CD4-positive, alpha-beta T cell treated with Interleukin-1 beta for 1 hour (primary cell): ENCODE results near the gene PROCR.
"Not testable (repeated sequence)": the region's sequence is repeated elsewhere in the genome, so short reads cannot be mapped to it uniquely, and the experiment has no call there.

Experiments used
- DNase-seq, 2 donors: peaks; one replicate each; pipeline ENCODE4 v3.0.0-alpha.2; 2020 to 2022

The PROCR gene

GRCh38 chr20:35193031-35193791 lies 21.3 kb downstream of the PROCR start:
- not testable (repeated sequence) for DNase-seq

- DNase-seq: no peak
These were observed 24.4 kb downstream of the PROCR start for GRCh38 chr20:35196313-35196712.

GRCh38 chr20:35199740-35200139 lies 27.9 kb downstream of the PROCR start:
- no peak for DNase-seq

- no peak for DNase-seq
These were observed 28.4 kb downstream of the PROCR start for GRCh38 chr20:35200267-35200666.

- DNase-seq: not testable (repeated sequence)
These were observed 29.6 kb downstream of the PROCR start for GRCh38 chr20:35201467-35201866.

GRCh38 chr20:35206802-35207201 lies 34.9 kb downstream of the PROCR start:
- no peak for DNase-seq

- peak; percentile 73 to 82 for DNase-seq
These were observed 36.2 kb downstream of the PROCR start for GRCh38 chr20:35207950-35208611.

- DNase-seq: no peak
These were observed 43.4 kb downstream of the PROCR start for GRCh38 chr20:35215066-35215956.

- no peak for DNase-seq
These were observed 44.7 kb downstream of the PROCR start for GRCh38 chr20:35216541-35216940.

GRCh38 chr20:35223941-35224340 lies 52.1 kb downstream of the PROCR start:
- no peak for DNase-seq

- no peak for DNase-seq
These were observed 52.7 kb downstream of the PROCR start for GRCh38 chr20:35224536-35224935.

- DNase-seq: no peak
These were observed 53.6 kb downstream of the PROCR start for GRCh38 chr20:35225319-35226125.

- no peak for DNase-seq
These were observed 54.4 kb downstream of the PROCR start, which contains the start of gene MMP24 for GRCh38 chr20:35226126-35226883. MMP24 (plus strand) TSS chr20:35226690; CDS start chr20:35226739, 49 bp downstream.
